ENCODE results near the gene ARL2. TPM values are rescaled to one million over a fixed set of nuclear protein-coding genes. Genes with fewer than 3 reads are reported as not detected.

ARL2 gene
- total and polyA plus RNA-seq, 11 donors, result 90.3 to 241 (median 117) TPM

DNA sequence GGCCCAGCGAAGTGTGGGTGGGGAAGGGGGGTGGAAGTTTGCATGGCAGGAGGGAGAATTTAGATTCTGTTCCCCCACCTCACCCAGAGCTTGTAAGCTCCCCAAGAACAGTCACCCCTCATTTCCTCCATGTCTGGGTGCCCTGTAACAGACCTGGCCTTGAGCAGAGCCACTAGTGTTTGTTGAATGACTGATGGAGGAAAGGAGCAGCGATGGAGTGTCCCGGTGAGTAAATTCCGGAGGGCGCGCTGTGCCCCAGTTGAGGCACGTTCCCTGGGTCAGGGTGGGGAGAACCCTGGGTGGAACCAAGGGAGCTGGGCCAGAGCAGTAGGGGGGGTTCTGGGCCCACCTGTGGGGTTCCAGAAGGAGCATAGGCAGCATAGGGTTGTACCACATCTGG lies 43.6 kb downstream of the ARL2 start:
- WGBS, 4 donors, result 89 to 92% (median 91%) methylated on average over 7 of the region's 7 CpGs
- intact Hi-C loops (cut with DNase I), result no loop called here
- H3K36me3 ChIP-seq, result no peaks in the 10 kb centered on the region
- TF ChIP-seq POLR2A (IDR thresholded peaks at IDR 0.05) (no peak), CTCF (IDR thresholded peaks at IDR 0.05) (no peak)
- no peaks in the 10 kb centered on the region for H3K27me3 ChIP-seq
- H3K9me3 ChIP-seq, result no peaks in the 10 kb centered on the region
- no peaks in the 10 kb centered on the region for H3K4me1 ChIP-seq
- ATAC-seq (no peak), DNase-seq (no peak)
- no peak overlapping the region for H3K27ac ChIP-seq
- no peak overlapping the region for H3K4me3 ChIP-seq

DNA sequence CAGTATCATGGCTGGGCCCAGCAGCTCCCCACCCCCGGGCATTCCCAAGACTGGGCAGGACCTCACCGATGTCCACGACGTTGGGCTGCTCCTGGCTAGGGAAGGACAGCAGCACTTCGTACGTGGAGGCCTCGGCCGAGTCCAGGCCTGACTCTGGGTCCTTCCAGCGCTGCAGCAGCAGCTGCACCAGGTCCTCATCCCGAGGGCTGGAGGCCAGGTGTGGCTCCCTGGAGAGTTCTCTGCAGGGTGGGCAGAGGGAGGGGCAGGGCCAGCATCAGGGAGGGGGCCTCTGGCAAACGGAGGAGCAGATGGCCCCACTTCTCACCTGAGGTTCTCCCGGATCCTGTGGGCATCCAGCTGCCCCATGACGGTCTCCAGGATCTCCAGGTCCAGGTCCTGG lies 44.1 kb downstream of the ARL2 start:
- no peak for DNase-seq
- no peaks in the 10 kb centered on the region for H3K36me3 ChIP-seq
- TF ChIP-seq CTCF (IDR thresholded peaks at IDR 0.05) (no peak), POLR2A (IDR thresholded peaks at IDR 0.05) (no peak)
- ATAC-seq, result no peak
- intact Hi-C loops (cut with DNase I), result no loop called here
- no peak overlapping the region for H3K27ac ChIP-seq
- no peaks in the 10 kb centered on the region for H3K4me1 ChIP-seq
- H3K27me3 ChIP-seq, result no peaks in the 10 kb centered on the region
- 70 to 92% (median 77%) methylated on average over 5 to 13 of the region's 13 CpGs for WGBS, 4 donors
- H3K4me3 ChIP-seq, result no peak overlapping the region
- no peaks in the 10 kb centered on the region for H3K9me3 ChIP-seq

- H3K27ac ChIP-seq, result no peak within 1 kb of the TSS
- no peak for TF ChIP-seq CTCF (IDR thresholded peaks at IDR 0.05)
- TF ChIP-seq POLR2A (IDR thresholded peaks at IDR 0.05), result no peak
- intact Hi-C loops (cut with DNase I), result no loop called here
- H3K36me3 ChIP-seq, result no peaks in the 10 kb centered on the region
- no peaks in the 10 kb centered on the region for H3K9me3 ChIP-seq
- H3K4me3 ChIP-seq, result no peak within 1 kb of the TSS
- no peaks in the 10 kb centered on the region for H3K27me3 ChIP-seq
- WGBS, 4 donors, result 83 to 90% (median 85%) methylated on average over 6 to 8 of the region's 8 CpGs
- no peaks in the 10 kb centered on the region for H3K4me1 ChIP-seq
- ATAC-seq (no peak), DNase-seq (no peak)
Measured at GRCh38 chr11:65058419-65059054, 44.6 kb downstream of the ARL2 start, which contains the start of gene NAALADL1. Gene NAALADL1 (minus strand): TSS chr11:65058553. CDS start chr11:65058521, 32 bp downstream.

DNA sequence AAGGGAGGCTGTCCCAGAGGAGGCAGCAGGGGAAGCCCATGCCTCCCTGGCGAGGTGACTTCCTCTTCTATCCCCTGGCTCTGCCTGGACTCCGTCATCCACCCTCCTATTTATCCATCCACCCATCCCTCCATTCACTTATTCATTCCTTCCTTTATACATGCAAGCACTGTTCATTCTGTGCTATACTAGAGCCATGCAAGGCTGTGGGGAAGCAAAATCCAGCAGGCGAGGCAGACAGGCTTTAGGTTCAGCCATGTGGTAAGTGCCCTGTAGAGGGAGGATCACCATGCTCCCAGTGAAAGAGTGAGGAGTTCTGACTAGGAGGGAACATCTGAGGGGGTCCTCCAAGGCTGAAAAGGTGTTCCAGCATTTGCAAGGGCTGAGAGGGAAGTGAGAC lies 45.6 kb downstream of the ARL2 start:
- no peak overlapping the region for H3K4me3 ChIP-seq
- H3K36me3 ChIP-seq, result no peaks in the 10 kb centered on the region
- no peaks in the 10 kb centered on the region for H3K27me3 ChIP-seq
- TF ChIP-seq POLR2A (IDR thresholded peaks at IDR 0.05), result no peak
- TF ChIP-seq CTCF (IDR thresholded peaks at IDR 0.05), result no peak
- 49 to 73% (median 61%) methylated on average over 3 of the region's 3 CpGs for WGBS, 4 donors
- intact Hi-C loops (cut with DNase I), result no loop called here
- no peak for DNase-seq
- no peak overlapping the region for H3K27ac ChIP-seq
- H3K4me1 ChIP-seq, result no peaks in the 10 kb centered on the region
- no peaks in the 10 kb centered on the region for H3K9me3 ChIP-seq
- no peak for ATAC-seq
